Measurements from ENCODE around the gene TPSAB1. TPM values are rescaled to one million over a fixed set of nuclear protein-coding genes. Genes with fewer than 3 reads are reported as not detected.

Gene TPSAB1
- total and polyA plus RNA-seq, 9 donors, result 0.83 to 16.2 (median 8.3) TPM; not detected in 2

DNA sequence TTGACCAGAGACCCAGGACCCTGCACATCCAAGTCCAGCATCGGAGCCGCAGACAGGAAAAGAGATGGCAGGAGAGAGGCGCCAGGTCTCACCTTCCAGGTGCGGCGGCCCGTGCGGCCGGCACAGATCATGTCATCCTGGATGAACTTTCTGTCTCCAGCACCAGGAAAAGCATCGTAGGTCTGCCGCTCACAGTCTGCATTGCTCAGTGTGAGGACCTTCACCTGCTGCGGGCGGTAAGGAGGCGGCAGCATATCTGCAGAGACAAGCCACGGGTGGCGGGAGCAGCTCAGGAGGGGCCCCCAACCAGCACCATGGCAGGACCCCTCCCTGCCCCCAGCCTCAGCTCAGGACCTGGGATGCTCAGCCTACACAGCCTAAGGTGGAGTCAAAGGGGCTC, 33.3 kb downstream of the TPSAB1 start:
- DNase-seq, result no peak
- H3K27me3 ChIP-seq, result no peaks in the 10 kb centered on the region
- WGBS, 3 donors, result 77 to 80% (median 80%) methylated on average over 10 to 15 of the region's 15 CpGs
- H3K36me3 ChIP-seq, result no peaks in the 10 kb centered on the region
- H3K4me1 ChIP-seq (ENCODE audit: insufficient read depth), result no peaks in the 10 kb centered on the region
- no peak overlapping the region for H3K27ac ChIP-seq
- TF ChIP-seq EP300 (IDR thresholded peaks at IDR 0.05) (no peak), POLR2A (IDR thresholded peaks at IDR 0.05) (no peak)
- TF ChIP-seq, protein P1, sequence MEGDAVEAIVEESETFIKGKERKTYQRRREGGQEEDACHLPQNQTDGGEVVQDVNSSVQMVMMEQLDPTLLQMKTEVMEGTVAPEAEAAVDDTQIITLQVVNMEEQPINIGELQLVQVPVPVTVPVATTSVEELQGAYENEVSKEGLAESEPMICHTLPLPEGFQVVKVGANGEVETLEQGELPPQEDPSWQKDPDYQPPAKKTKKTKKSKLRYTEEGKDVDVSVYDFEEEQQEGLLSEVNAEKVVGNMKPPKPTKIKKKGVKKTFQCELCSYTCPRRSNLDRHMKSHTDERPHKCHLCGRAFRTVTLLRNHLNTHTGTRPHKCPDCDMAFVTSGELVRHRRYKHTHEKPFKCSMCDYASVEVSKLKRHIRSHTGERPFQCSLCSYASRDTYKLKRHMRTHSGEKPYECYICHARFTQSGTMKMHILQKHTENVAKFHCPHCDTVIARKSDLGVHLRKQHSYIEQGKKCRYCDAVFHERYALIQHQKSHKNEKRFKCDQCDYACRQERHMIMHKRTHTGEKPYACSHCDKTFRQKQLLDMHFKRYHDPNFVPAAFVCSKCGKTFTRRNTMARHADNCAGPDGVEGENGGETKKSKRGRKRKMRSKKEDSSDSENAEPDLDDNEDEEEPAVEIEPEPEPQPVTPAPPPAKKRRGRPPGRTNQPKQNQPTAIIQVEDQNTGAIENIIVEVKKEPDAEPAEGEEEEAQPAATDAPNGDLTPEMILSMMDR (IDR thresholded peaks at IDR 0.05), result no peak
- intact Hi-C loops (cut with DNase I), result no loop called here
- H3K9me3 ChIP-seq, result no peaks in the 10 kb centered on the region
- H3K4me3 ChIP-seq, result no peak overlapping the region

DNA sequence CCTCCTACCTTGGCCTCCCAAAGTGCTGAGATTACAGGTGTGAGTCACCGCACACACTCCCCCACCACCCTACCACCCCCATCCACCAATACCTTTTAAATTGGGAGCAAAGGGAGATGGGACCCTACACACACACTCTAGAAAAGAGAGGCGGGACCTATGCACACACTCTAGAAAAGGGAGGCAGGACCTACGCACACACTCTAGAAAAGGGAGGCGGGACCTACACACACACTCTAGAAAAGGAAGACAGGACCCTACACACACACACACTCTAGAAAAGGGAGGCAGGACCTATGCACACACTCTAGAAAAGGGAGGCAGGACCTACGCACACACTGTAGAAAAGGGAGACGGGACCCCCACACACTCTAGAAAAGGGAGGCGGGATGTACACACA, 34.3 kb downstream of the TPSAB1 start:
- TF ChIP-seq, protein P1 (IDR thresholded peaks at IDR 0.05), result no peak
- no peak for DNase-seq
- no peaks in the 10 kb centered on the region for H3K36me3 ChIP-seq
- no peaks in the 10 kb centered on the region for H3K9me3 ChIP-seq
- H3K4me3 ChIP-seq, result no peak overlapping the region
- no peak overlapping the region for H3K27ac ChIP-seq
- intact Hi-C loops (cut with DNase I), result no loop called here
- WGBS, 3 donors, result 81 to 93% (median 89%) methylated on average over 7 of the region's 7 CpGs
- H3K4me1 ChIP-seq (ENCODE audit: insufficient read depth), result no peaks in the 10 kb centered on the region
- H3K27me3 ChIP-seq, result no peaks in the 10 kb centered on the region

DNA sequence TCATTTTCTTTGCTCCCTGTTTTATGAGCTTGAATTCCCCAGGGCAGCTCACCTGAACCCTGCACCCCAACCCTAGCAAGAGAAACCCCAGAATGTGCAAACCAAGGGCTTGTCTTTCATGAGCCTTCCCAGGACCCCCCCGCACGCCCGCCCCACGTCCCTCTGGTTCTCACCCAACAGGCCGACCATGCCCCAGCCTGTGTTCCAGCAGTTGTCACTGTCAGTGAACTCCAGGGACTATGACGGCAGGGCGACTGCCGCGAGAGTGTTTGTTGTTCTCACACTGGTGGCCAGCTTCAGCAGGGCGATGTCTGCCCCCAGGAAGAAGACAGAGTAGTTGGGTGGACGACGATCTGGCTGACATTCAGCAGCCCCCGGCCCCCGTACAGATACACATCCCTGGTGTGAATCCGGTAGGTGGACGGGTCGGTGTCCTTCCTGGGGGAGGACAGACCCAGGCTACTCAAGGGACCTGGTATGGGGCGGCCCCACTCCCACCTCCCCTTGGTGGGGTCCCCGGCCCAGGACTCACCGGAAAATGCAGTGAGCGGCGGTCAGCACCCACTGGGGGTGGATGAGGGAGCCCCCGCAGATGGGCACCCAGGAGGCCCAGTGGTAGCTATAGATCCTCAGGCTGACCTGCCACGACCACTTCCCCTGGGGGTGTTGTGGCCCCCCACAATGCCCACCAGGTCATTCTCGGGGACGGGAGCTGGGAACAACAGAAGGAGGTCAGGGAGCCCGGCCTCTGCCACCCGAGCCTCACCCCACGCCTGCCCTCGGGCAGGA, 35.5 kb downstream of the TPSAB1 start:
- 66 to 68% (median 68%) methylated on average over 28 to 30 of the region's 30 CpGs for WGBS, 3 donors
- no peaks in the 10 kb centered on the region for H3K27me3 ChIP-seq
- no peak for DNase-seq
- H3K27ac ChIP-seq, result no peak overlapping the region
- H3K9me3 ChIP-seq, result no peaks in the 10 kb centered on the region
- TF ChIP-seq, protein P1 (IDR thresholded peaks at IDR 0.05), result no peak
- no peak for TF ChIP-seq POLR2A (IDR thresholded peaks at IDR 0.05)
- TF ChIP-seq EP300 (IDR thresholded peaks at IDR 0.05), result no peak
- intact Hi-C loops (cut with DNase I), result no loop called here
- H3K4me1 ChIP-seq (ENCODE audit: insufficient read depth), result no peaks in the 10 kb centered on the region
- H3K36me3 ChIP-seq, result no peaks in the 10 kb centered on the region
- no peak overlapping the region for H3K4me3 ChIP-seq

DNA sequence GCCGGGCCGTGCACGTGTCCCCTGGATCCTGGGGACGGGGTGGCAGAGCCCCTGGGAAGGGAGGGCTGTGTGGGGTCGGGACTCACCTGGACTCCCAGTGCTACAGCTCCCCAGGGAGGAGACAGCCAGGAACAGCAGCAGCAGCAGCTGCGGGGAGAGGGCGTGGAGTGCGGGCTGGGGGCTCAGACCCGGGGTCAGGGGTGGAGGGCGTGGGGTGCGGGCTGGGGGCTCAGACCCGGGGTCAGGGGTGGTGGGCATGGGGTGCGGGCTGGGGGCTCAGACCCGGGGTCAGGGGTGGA, 36.0 kb downstream of the TPSAB1 start:
- H3K9me3 ChIP-seq, result no peaks in the 10 kb centered on the region
- no peaks in the 10 kb centered on the region for H3K4me1 ChIP-seq (ENCODE audit: insufficient read depth)
- no peak overlapping the region for H3K27ac ChIP-seq
- no peak for TF ChIP-seq POLR2A (IDR thresholded peaks at IDR 0.05)
- TF ChIP-seq, protein P1 (IDR thresholded peaks at IDR 0.05), result no peak
- TF ChIP-seq EP300 (IDR thresholded peaks at IDR 0.05), result no peak
- 70 to 78% (median 73%) methylated on average over 10 to 14 of the region's 14 CpGs for WGBS, 3 donors
- no peak for DNase-seq
- H3K4me3 ChIP-seq, result no peak overlapping the region
- intact Hi-C loops (cut with DNase I), result no loop called here
- no peaks in the 10 kb centered on the region for H3K36me3 ChIP-seq
- no peaks in the 10 kb centered on the region for H3K27me3 ChIP-seq

Data from ovary (tissue), 9 donors.